HUDEP-2 (cell line): ENCODE measurements around the gene TMEM170A.
"Not testable (repeated sequence)": the region's sequence is repeated elsewhere in the genome, so short reads cannot be mapped to it uniquely, and the experiment has no call there.

Experiments used
- DNase-seq, 76 experiments: peaks; one replicate each; lab custom pipeline; 2025; ENCODE audit not compliant: unreplicated experiment in 76 of 76; lab: John Stamatoyannopoulos, UW

TMEM170A gene

GRCh38 chr16:75457485-75458021 is 6.9 kb downstream of the TMEM170A start:
- no peak for DNase-seq

GRCh38 chr16:75456971-75457370 is 7.5 kb downstream of the TMEM170A start:
- DNase-seq = no peak

- not testable (repeated sequence) for DNase-seq
Observed at GRCh38 chr16:75456486-75456885, 8.0 kb downstream of the TMEM170A start.

GRCh38 chr16:75455677-75456076 is 8.8 kb downstream of the TMEM170A start:
- DNase-seq = no peak

- peak in 35 of 76 experiments; percentile 2 to 69 (median 48) for DNase-seq
Observed at GRCh38 chr16:75452464-75453190, 11.9 kb downstream of the TMEM170A start.

- DNase-seq = no peak
Observed at GRCh38 chr16:75446416-75446815, 18.1 kb downstream of the TMEM170A start.

- peak in 9 of 76 experiments; percentile 8 to 28 (median 12) for DNase-seq
Observed at GRCh38 chr16:75445298-75445697, 19.2 kb downstream of the TMEM170A start.

- DNase-seq = no peak
Observed at GRCh38 chr16:75443298-75443697, 21.2 kb downstream of the TMEM170A start.

GRCh38 chr16:75433732-75434413 is 30.6 kb downstream of the TMEM170A start:
- DNase-seq = peak in 71 of 76 experiments; percentile 31 to 88 (median 74)

GRCh38 chr16:75432828-75433731 is 31.4 kb downstream of the TMEM170A start, which contains the start of gene CFDP1:
Gene CFDP1, minus strand, starts transcription at chr16:75433503. Its CDS starts 151 bp downstream, at chr16:75433352.
- peak in 74 of 76 experiments; percentile 58 to 97 (median 90) for DNase-seq

GRCh38 chr16:75429621-75430403 is 34.7 kb downstream of the TMEM170A start:
- DNase-seq = no peak

GRCh38 chr16:75426524-75426923 is 38.0 kb downstream of the TMEM170A start:
- peak in 4 of 76 experiments; percentile 1 to 14 (median 6) for DNase-seq

- DNase-seq = not testable (repeated sequence)
Observed at GRCh38 chr16:75424105-75424762, 40.3 kb downstream of the TMEM170A start.

- no peak for DNase-seq
Observed at GRCh38 chr16:75423723-75424104, 40.8 kb downstream of the TMEM170A start.

- no peak for DNase-seq
Observed at GRCh38 chr16:75421820-75422126, 42.7 kb downstream of the TMEM170A start.

GRCh38 chr16:75420987-75421819 is 43.3 kb downstream of the TMEM170A start:
- no peak for DNase-seq

GRCh38 chr16:75416904-75417565 is 47.5 kb downstream of the TMEM170A start:
- DNase-seq = no peak
